Measurements from ENCODE around the gene SCAI. TPM values are rescaled to one million over a fixed set of nuclear protein-coding genes. Genes with fewer than 3 reads are reported as not detected.
"Not testable (repeated sequence)": the region's sequence is repeated elsewhere in the genome, so short reads cannot be mapped to it uniquely, and the experiment has no call there.

SCAI gene
- total and polyA plus RNA-seq, 4 donors = 1.4 to 39.9 (median 8.0) TPM

DNA sequence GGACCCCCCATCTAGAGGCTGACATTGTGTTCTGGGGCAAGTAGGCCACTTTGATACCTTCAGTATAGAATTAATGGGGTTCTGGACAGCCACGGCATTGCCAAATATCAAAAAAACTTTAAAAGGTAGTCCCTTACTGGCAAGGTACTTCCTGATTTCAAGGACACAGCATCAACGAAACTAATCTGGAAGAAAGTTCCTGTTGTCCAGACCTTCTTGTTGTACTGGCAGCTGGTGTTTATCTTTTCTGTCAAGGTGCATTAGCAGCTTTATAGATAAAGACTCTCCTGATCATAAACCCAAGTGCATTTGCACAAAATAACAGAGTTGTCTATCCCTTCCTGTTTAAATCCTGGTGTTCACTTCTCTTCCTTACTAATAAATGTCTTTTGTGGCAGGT lies 178.7 kb downstream of the SCAI start:
- Histone ChIP-seq H3K9me3 (ENCODE audit: control insufficient read depth in 4 of 4, insufficient read depth in 3 of 4, low read length in 3 of 4) (no peaks in the 10 kb centered on the region), H3K9ac (ENCODE audit: insufficient read depth in 1 of 2, low read length in 2 of 2) (no peak overlapping the region), H3K4me1 (ENCODE audit: control insufficient read depth in 5 of 5, insufficient read depth in 5 of 5, low read length in 5 of 5) (no peaks in the 10 kb centered on the region), H3K36me3 (ENCODE audit: control insufficient read depth in 4 of 4, insufficient read depth in 4 of 4, low read length in 4 of 4) (peaks cover 0 to 4% (median 2%) of the 10 kb centered on the region in 4 donors), H3K4me3 (no peak overlapping the region), H3K27me3 (ENCODE audit: control insufficient read depth in 3 of 3, insufficient read depth in 3 of 3, low read length in 2 of 3) (no peaks in the 10 kb centered on the region), H3K27ac (ENCODE audit: low read depth in 1 of 2, low read length in 1 of 2) (no peak overlapping the region)
- no peak for ATAC-seq (ENCODE audit: insufficient read depth, low FRiP score)
- TF ChIP-seq, protein P1, sequence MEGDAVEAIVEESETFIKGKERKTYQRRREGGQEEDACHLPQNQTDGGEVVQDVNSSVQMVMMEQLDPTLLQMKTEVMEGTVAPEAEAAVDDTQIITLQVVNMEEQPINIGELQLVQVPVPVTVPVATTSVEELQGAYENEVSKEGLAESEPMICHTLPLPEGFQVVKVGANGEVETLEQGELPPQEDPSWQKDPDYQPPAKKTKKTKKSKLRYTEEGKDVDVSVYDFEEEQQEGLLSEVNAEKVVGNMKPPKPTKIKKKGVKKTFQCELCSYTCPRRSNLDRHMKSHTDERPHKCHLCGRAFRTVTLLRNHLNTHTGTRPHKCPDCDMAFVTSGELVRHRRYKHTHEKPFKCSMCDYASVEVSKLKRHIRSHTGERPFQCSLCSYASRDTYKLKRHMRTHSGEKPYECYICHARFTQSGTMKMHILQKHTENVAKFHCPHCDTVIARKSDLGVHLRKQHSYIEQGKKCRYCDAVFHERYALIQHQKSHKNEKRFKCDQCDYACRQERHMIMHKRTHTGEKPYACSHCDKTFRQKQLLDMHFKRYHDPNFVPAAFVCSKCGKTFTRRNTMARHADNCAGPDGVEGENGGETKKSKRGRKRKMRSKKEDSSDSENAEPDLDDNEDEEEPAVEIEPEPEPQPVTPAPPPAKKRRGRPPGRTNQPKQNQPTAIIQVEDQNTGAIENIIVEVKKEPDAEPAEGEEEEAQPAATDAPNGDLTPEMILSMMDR (IDR thresholded peaks at IDR 0.05; ENCODE audit: control extremely low read depth, extremely low read depth) = no peak
- no peak for DNase-seq
- WGBS, 2 donors = 28 to 47% methylated on average over 2 of the region's 2 CpGs

DNA sequence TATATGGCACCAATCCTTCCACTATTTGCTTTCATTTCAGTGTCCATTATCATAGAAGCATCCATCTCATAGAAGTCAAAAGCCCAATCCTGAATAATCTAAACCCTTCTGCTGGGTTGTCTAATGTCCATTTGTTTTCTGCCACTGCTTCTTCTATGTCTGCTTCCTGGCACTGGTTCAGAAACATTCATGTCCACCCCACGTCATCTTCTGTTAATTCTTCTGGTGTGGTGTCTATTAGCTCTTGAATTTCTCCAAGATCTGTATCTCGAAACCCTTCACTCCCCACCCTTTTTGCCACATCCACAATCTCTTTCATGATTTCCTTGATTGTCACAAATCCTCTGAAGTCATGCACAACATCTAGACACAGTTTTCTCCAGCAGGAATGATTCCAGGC lies 179.3 kb downstream of the SCAI start:
- ATAC-seq (ENCODE audit: insufficient read depth, low FRiP score) = no peak
- WGBS, 2 donors = 64 to 80% methylated on average over 2 of the region's 2 CpGs
- H3K27ac ChIP-seq (ENCODE audit: low read depth in 1 of 2, low read length in 1 of 2) = no peak overlapping the region
- no peak for DNase-seq
- peaks cover 0 to 4% (median 2%) of the 10 kb centered on the region in 4 donors for H3K36me3 ChIP-seq (ENCODE audit: control insufficient read depth in 4 of 4, insufficient read depth in 4 of 4, low read length in 4 of 4)
- H3K4me3 ChIP-seq = no peak overlapping the region
- no peaks in the 10 kb centered on the region for H3K9me3 ChIP-seq (ENCODE audit: control insufficient read depth in 4 of 4, insufficient read depth in 3 of 4, low read length in 3 of 4)
- TF ChIP-seq, protein P1 (IDR thresholded peaks at IDR 0.05; ENCODE audit: control extremely low read depth, extremely low read depth) = no peak
- no peaks in the 10 kb centered on the region for H3K27me3 ChIP-seq (ENCODE audit: control insufficient read depth in 3 of 3, insufficient read depth in 3 of 3, low read length in 2 of 3)
- H3K9ac ChIP-seq (ENCODE audit: insufficient read depth in 1 of 2, low read length in 2 of 2) = no peak overlapping the region
- H3K4me1 ChIP-seq (ENCODE audit: control insufficient read depth in 5 of 5, insufficient read depth in 5 of 5, low read length in 5 of 5) = no peaks in the 10 kb centered on the region

DNA sequence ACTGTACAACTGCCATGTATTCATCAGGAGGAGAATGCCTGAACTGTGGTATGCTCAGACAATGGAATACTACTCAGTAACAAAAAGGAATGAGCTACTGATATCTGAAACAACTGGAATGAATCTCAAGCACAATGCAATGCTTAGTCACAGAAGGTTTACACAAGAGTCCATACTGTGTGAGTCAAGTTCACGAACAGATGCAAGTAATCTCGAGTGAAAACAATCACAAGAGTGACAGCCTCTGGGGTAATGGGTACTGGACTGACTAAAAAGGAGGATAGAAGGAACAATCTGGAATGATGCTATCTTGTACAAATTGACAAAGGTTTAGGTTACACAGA lies 182.9 kb downstream of the SCAI start:
- no peaks in the 10 kb centered on the region for H3K27me3 ChIP-seq (ENCODE audit: control insufficient read depth in 3 of 3, insufficient read depth in 3 of 3, low read length in 2 of 3)
- DNase-seq (no peak), ATAC-seq (ENCODE audit: insufficient read depth, low FRiP score) (no peak)
- H3K9ac ChIP-seq (ENCODE audit: insufficient read depth in 1 of 2, low read length in 2 of 2) = no peak overlapping the region
- H3K4me1 ChIP-seq (ENCODE audit: control insufficient read depth in 5 of 5, insufficient read depth in 5 of 5, low read length in 5 of 5) = no peaks in the 10 kb centered on the region
- H3K27ac ChIP-seq (ENCODE audit: low read depth in 1 of 2, low read length in 1 of 2) = no peak overlapping the region
- TF ChIP-seq, protein P1 (IDR thresholded peaks at IDR 0.05; ENCODE audit: control extremely low read depth, extremely low read depth) = no peak
- H3K9me3 ChIP-seq (ENCODE audit: control insufficient read depth in 4 of 4, insufficient read depth in 3 of 4, low read length in 3 of 4) = no peaks in the 10 kb centered on the region
- peaks cover 0 to under 1% (median 0%) of the 10 kb centered on the region in 4 donors for H3K36me3 ChIP-seq (ENCODE audit: control insufficient read depth in 4 of 4, insufficient read depth in 4 of 4, low read length in 4 of 4)
- no peak overlapping the region for H3K4me3 ChIP-seq
- 84 to 92% methylated on average over 2 of the region's 2 CpGs for WGBS, 2 donors

DNA sequence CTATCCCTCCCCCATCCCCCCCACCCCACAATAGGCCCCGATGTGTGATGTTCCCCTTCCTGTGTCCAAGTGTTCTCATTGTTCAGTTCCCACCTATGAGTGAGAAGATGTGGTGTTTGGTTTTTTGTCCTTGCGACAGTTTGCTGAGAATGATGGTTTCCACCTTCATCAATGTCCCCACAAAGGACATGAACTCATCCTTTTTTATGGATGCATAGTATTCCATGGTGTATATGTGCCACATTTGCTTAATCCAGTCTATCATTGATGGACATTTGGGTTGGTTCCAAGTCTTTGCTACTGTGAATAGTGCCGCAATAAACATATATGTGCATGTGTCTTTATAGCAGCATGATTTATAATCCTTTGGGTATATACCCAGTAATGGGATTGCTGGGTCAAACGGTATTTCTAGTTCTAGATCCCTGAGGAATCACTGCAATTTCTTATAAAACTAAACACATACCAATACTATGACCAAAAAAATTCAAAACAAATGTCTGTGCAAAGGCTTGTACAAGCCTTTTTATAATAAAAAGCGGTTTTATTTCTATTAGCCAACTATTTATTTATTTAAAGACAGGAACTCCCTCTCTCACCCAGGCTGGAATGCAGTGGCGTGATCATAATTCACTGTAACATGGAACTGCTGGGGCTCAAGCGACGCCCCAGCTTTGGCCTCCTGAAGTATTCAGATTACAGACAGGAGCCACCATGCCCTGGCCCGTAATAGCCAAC lies 183.5 kb downstream of the SCAI start:
- 94 to 97% methylated on average over 9 of the region's 9 CpGs for WGBS, 2 donors
- H3K9ac ChIP-seq (ENCODE audit: insufficient read depth in 1 of 2, low read length in 2 of 2); H3K4me3 ChIP-seq; H3K4me1 ChIP-seq (ENCODE audit: control insufficient read depth in 5 of 5, insufficient read depth in 5 of 5, low read length in 5 of 5); H3K27me3 ChIP-seq (ENCODE audit: control insufficient read depth in 3 of 3, insufficient read depth in 3 of 3, low read length in 2 of 3); H3K36me3 ChIP-seq (ENCODE audit: control insufficient read depth in 4 of 4, insufficient read depth in 4 of 4, low read length in 4 of 4); ATAC-seq (ENCODE audit: insufficient read depth, low FRiP score); DNase-seq; H3K27ac ChIP-seq (ENCODE audit: low read depth in 1 of 2, low read length in 1 of 2); H3K9me3 ChIP-seq (ENCODE audit: control insufficient read depth in 4 of 4, insufficient read depth in 3 of 4, low read length in 3 of 4): not testable (repeated sequence)
